ENCODE data around the gene STATH.
"Not testable (repeated sequence)": the region's sequence is repeated elsewhere in the genome, so short reads cannot be mapped to it uniquely, and the experiment has no call there.

STATH gene, protein sequence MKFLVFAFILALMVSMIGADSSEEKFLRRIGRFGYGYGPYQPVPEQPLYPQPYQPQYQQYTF

DNA sequence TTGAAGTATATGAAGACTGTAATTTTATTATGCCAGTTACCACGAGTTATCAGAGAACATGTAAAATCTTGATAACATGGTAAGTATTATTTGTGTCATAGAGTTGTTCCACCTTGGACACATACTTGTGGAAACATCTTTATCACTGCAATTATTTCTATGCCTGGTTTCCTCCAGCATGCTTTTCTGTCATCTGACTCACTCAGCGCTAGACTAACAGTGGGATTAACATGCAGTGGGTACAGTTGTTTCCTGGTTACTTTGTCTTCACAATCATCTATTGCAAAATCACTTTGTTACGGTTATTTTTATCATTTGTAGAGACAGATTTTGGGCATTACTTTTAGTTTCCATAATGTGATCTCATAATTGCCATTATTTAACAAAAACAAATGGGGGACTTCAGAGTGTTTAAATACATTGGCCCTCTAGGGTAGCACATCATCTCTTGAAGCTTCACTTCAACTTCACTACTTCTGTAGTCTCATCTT, at the start of gene STATH:
STATH (plus strand) TSS at position 441 of the 491 bp plus-strand sequence. CDS start 2,472 bp downstream, outside the sequence.
- no peak for DNase-seq

DNA sequence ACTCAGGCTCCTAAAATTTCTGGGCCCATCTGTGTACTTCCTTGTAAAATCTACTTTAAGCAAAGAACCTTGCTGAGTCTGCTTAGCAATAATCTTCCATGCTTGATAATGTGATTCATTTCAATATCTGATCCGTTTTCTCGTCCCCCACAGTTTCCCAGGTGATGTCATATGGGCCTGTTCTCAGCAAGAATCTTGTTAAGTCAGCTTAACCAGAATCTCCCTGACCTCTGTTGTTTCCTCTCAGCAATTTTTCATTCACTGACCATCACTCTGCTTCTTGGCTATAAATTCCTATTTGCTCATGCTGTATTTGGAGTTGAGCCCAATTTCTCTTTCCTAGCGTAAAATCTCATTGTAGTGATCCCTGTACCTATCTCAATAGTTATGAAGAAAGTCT, 44.2 kb upstream of the STATH start:
- no peak for DNase-seq

DNA sequence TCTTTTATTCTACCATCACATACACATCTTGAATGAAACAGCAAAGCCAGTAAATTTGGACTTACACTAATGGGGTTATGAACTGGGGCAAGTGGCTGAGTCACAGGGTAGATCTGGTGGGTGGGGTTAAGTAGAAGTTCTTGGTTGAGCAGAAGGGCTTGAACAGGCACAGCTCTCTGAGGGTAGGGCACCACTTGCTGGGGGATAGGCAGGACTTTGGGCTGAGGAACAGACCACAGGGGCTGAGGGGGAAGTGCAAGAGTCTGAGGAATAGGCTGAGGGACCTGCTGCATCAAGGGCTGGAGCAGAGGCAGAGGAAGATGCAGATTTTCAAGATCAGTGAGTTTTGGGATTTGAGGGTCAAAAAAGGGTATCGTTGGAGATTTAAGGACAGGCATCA, 38.6 kb upstream of the STATH start:
- DNase-seq, result no peak

DNA sequence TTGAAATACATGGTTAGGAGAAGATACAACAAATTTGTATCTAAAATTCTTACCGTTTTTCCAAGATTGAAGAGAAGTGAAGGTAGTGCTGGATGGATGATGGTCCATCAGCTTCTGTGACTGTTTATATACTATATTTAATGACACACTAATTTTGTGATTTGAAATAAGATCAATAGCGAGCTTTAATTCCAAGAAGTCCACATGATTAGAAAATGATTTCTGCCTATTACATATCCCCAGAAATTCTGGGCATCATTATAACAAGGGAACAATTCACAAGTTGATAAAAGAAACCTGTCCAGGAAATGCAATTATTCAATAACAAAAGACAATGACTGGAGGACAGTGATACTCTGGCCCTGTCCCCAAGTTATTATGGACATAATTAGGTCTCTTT, 30.1 kb upstream of the STATH start, which contains the start of gene CSN2:
CSN2 (minus strand) TSS at position 101 of the 400 bp plus-strand sequence. CDS start 4,733 bp downstream, outside the sequence.
- no peak for DNase-seq

DNA sequence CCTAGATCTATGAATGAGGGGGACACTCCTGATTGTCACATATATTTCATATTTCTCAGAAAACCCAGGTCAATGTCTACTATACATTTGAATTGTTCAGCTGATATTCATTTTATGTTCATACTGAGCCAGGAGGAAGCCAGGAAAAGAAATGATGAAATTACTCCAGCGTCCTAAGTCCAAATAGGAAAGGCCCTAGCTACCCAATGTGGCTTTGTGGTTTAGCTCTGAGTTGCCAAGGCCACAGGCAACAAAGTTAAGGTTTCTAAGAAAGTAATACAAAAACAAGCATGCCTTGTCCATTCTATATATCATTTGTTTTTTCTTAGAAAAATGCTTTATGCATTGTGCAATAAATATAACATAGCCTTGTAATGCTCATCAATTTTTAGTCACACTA, 25.7 kb upstream of the STATH start:
- no peak for DNase-seq

DNA sequence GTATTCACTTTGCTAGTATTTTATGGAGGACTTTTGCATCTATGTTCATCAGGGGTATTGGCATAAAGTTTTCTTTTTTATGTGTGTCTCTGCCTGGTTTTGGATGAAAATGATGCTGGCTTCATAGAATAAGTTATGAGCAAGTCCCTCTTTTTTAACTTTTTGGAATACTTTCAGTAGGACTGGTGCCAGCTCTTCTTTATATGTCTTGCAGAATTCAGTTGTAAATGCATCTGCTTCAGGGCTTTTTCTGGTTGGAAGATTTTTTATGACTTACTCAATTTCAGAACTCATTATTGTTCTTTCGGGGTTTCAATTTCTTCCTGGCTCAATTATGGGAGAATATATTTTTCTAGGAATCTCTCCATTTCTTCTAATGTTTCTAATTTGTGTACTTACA, 21.1 kb upstream of the STATH start:
- no peak for DNase-seq

DNA sequence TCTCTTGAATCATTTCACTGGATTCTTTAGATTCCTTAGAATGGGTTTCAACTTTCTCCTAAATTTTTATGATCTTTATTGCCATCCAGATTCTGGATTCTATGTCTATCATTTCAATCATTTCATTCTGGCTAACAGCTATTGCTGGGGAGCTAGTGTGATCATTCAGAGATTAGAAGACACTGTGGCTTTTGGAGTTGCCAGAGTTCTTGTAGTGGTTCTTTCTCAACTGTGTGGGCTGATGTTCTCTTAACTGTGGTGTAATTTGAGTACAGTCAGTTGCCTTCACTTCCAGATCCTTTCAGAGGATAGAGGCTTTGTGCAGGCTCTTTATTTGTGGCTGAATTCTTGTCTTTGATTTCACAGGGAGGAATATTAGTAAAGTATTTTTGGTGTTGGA, 18.2 kb upstream of the STATH start:
- DNase-seq, result no peak

DNA sequence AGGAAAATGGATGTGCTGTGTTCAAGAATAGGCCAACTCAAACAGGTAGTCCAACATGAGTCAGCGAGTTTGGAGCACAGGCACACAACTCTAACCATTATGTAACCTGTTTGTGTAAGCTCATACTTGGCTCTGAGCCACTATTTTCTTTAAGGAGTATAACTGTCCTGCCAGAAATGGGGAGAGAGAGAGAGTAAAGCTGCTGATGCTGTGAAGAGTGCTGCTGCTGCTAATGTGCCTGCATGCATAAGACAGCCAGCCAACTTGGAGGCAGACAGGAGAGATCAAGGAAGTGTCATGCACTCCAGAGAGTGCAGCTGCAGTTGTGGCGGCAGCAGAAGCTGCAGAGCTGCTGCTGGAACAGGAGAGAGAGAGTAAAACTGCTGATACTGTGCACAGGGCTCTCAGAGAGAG, 11.7 kb upstream of the STATH start:
- DNase-seq, result no peak

DNA sequence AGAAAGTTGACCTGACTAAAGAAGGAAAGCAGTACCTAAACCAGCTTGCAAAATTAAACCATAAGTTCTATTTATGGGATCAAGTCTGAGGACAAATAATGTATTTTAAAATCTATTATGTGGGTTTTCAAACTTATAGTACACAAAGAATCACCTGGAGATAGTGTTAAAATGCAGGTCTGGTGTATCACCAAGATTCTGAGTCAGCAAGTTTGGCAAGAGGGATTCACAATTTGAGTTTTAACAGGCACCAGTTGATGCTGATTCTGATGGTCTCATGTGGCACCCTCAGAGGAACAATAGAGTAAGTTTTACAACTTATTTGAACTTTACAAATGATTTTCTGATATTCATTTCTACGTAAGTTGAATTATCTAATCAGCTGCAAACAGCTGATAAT, 9.1 kb upstream of the STATH start:
- no peak for DNase-seq

DNA sequence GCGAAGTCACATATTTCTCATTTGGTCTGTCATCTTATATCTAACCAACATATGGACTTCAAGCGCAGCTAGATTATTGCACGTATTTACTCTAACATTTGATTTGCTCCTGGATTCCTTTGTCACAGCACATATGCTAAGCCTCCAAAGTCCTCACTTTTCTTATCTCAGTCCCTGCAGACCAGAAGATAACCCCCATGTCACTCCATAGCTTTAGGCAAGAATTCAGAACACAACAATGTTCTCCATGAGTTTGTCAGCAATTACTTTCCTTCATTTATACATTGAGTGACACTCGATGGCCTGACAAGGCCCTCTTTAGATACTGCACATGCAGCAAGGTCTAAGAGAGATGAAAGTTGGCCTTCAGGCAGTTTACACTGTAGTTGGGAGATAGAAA, 4.8 kb upstream of the STATH start:
- no peak for DNase-seq

DNA sequence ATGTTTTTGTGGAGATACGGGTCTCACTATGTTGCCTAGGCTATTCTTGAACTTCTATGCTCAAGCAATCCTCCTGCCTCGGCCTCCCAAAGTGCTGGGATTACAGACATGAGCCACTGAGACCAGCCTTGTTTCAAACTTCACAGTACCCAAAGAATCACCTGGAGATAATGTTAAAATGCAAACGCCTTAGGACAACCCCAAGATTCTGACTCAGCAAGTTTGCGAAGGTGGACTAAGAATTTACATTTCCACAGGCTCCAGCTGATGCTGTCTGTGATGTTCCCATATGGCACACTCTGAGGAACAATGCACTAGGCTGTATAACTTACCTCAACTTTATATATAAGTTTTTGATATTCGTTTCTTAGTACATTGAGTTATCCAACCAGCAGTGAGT, 984 bp upstream of the STATH start:
- no peak for DNase-seq

DNA sequence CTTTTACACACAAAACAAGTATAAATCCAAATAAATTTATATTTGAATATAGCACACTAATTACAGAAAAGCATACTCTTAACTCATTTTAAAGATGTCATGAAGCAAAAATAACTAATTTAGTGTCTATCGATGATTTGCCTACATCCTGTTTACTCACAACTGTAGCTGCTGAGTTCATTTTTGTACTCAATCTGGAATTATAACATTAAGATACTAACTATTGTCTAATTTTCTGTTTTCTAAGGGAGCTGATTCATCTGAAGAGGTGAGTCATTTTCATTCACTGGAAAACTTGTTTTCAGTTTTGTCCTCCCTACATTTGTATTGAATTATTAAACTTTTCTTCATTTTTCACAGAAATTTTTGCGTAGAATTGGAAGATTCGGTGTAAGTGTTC, 3.7 kb downstream of the STATH start:
- DNase-seq, result no peak

DNA sequence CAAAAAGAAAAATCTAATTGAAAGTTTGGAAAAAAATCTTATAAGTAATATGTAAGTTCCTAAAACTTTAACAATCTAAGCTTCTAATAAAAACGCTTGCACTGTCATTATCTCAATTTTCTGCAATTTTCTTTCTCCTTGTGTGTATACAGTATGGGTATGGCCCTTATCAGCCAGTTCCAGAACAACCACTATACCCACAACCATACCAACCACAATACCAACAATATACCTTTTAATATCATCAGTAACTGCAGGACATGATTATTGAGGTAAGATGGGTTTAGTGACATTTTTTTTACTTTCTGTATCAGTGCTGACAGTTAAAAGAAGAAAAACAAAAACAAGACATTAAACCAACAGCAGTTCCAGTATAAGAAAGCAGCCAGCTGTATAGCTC, 4.9 kb downstream of the STATH start:
- no peak for DNase-seq

DNA sequence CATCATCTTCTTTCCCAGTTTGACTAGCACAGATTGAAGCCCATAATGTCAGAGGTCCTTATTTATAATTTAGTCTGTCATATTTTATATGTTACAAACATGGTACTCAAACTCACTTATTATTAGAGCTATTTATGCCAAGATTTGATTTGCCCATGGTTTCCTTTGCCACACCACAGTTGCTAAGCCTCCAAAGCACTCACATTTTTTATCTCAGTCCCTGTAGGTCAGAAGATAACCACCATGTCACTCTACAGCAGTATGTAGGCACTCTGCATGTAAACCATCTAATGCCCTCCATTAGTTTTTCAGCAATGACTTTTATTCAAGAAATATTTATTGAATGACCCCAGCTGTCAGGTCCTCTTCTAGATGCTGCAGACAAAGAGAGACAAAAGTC, 6.7 kb downstream of the STATH start:
- DNase-seq, result no peak

DNA sequence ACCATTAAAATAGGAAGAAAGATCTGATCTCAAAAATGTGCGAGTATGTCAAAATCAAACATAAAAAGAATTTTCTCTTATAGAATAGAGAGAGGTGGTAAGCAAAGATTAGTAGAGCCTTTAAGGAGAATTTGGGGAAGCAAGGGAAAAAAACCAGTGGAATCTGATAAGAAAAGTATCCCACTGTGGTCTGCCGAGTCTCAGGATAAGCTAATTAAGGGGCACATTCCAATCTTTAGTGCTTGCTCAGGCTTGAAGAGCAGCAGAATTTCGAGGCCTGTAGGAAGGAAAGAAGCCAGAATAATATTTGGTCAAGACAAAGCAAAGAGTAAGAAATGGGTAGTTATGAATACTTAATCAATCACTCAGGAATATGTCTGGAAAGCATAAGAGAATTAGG, 13.0 kb downstream of the STATH start:
- no peak for DNase-seq

DNA sequence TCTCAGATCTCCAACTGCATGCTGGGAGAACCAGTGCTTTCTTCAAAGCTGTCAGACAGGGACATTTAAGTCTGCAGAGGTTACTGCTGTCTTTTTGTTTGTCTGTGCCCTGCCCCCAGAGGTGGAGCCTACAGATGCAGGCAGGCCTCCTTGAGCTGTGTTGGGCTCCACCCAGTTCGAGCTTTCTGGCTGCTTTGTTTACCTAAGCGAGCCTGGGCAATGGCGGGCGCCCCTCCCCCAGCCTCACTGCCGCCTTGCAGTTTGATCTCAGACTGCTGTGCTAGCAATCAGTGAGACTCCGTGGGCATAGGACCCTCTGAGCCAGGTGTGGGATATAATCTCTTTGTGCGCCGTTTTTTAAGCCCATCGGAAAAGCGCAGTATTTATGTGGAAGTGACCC, 23.2 kb downstream of the STATH start:
- DNase-seq, result not testable (repeated sequence)

DNA sequence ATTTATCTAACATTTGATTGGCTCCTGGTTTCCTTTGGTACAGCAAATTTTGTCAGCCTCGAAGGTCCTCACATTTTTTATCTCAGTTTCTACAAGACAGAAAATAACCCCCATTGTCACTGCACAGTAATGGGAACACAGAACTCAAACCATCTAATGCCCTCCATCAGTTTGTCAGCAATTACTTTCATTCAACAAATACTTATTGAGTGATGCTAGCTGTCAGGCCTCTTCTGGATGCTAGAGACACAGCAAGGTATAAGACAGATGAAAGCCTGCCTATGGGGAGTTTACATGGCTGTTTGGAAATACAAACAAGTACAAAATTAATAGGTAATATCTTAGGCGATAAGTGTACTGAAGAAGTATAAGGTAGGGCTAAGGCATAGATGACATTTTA, 27.5 kb downstream of the STATH start:
- no peak for DNase-seq

DNA sequence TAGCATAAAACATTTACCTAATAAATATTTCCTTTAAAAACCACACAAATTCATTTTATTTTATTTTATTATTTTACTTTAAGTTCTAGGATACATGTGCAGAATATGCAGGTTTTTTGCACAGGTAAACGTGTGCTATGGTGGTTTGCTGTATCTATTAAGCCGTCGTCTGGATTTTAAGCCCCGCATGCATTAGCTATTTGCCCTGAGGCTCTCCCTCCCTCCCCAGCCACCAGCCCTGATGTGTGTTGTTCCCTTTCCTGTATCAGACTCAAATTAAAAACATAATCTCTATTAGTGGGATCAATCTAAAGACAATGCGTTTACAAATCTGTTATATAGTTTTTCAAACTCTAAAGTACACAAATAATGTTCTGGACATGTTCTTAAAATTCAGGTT, 31.2 kb downstream of the STATH start:
- no peak for DNase-seq

DNA sequence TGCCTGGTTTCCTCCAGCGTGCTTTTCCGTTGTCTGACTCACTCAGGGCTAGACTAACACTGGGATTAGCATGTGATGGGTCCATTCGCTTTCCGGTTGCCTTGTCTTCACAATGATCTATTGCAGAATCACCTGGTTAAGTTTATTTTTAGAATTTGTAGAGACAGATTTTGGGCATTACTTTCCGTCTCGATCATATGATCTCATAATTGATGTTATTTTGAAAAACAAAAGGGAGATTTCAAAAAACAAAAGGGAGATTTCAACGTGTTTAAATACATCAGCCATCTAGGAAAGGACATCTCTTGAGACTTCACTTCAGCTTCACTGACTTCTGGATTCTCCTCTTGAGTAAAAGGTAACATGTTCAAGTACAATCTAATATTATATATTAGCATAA, 32.4 kb downstream of the STATH start, which contains the start of gene HTN3:
HTN3 (plus strand) TSS at position 301 of the 400 bp plus-strand sequence. CDS start 2,282 bp downstream, outside the sequence.
- not testable (repeated sequence) for DNase-seq

DNA sequence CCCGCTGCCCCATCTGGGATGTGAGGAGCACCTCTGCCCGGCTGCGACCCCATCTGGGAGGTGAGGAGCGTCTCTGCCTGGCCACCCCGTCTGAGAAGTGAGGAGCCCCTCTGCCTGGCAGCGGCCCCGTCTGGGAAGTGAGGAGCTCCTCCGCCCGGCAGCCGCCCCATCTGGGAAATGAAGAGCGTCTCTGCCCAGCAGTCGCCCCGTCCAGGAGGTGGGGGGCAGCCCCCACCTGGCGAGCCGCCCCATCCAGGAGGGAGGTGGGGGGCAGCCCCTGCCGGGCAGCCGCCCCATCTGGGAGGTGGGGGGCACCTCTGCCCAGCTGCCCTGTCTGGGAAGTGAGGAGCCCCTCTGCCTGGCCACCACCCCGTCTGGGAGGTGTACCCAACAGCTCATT, 41.8 kb downstream of the STATH start:
- not testable (repeated sequence) for DNase-seq

DNA sequence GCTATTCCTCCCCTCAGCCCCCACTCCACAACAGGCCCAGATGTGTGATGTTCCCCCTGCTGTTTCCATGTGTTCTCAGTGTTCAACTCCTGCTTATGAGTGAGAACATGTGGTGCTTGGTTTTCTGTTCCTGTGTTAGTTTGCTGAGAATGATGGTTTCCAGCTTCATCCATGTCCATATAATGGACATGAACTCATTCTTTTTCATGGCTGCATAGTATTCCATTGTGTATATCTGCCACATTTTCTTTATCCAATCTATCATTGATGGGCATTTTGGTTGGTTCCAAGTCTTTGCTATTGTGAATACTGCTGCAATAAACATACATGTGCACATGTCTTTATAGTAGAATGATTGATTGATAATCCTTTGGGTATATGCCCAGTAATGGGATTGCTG, 44.2 kb downstream of the STATH start:
- not testable (repeated sequence) for DNase-seq

DNA sequence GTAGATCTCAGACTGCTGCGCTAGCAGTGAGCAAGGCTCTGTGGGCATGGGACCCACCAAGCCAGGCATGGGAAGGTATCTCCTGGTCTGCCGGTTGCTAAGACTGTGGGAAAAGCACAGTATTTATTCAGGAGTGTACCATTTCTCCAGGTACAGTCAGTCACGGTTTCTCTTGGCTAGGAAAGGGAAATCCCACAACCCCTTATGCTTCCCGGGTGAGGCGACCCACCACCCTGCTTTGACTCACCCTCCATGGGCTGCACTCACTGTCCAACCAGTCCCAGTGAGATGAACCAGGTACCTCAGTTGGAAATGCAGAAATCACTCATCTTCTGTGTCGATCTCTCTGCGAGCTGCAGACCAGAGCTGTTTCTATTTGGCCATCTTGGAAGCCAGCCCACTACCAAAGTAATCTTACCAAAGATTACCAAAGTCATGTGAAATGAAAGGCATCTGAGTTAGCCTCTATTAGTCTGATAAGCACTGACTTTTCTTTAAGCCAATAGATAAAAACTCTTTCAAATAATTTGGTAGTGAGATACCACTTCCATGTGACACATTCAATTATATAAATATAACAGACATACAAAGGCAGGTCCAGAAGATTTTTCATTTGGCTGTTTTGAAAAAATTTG, 46.0 kb downstream of the STATH start:
- no peak for DNase-seq

DNA sequence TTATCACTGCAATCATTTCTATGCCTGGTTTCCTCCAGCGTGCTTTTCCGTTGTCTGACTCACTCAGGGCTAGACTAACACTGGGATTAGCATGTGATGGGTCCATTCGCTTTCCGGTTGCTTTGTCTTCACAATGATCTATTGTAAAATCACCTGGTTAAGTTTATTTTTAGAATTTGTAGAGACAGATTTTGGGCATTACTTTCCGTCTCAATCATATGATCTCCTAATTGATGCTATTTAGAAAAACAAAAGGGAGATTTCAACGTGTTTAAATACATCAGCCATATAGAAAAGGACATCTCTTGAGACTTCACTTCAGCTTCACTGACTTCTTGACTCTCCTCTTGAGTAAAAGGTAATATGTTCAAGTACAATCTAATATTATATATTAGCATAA, 54.4 kb downstream of the STATH start, which contains the start of gene HTN1:
HTN1 (plus strand) TSS at position 301 of the 400 bp plus-strand sequence. CDS start 2,639 bp downstream, outside the sequence.
- not testable (repeated sequence) for DNase-seq

Data from CD4-positive, alpha-beta T cell treated with Interleukin-4 for 1 hour (primary cell).